ENCODE results near the gene ITIH4.

The ITIH4 gene

GRCh38 chr3:52795298-52795900 is 35.1 kb downstream of the ITIH4 start:
- DNase-seq = no peak

- DNase-seq = no peak
Observed at GRCh38 chr3:52794612-52795099, 35.8 kb downstream of the ITIH4 start, which contains the start of gene ITIH3. Gene ITIH3 (plus strand): TSS chr3:52794796. CDS start chr3:52794804, 8 bp downstream.

GRCh38 chr3:52793702-52794611 is 36.5 kb downstream of the ITIH4 start:
- no peak for DNase-seq

GRCh38 chr3:52792961-52793695 is 37.3 kb downstream of the ITIH4 start:
- DNase-seq = no peak

- no peak for DNase-seq
Observed at GRCh38 chr3:52792413-52792812, 38.1 kb downstream of the ITIH4 start.

- DNase-seq = no peak
Observed at GRCh38 chr3:52791928-52792327, 38.5 kb downstream of the ITIH4 start.

GRCh38 chr3:52791366-52791765 is 39.1 kb downstream of the ITIH4 start:
- DNase-seq = no peak

GRCh38 chr3:52790741-52791140 is 39.7 kb downstream of the ITIH4 start:
- no peak for DNase-seq

- no peak for DNase-seq
Observed at GRCh38 chr3:52790337-52790736, 40.1 kb downstream of the ITIH4 start.

- DNase-seq = no peak
Observed at GRCh38 chr3:52789746-52790040, 40.8 kb downstream of the ITIH4 start.

- no peak for DNase-seq
Observed at GRCh38 chr3:52788890-52789745, 41.4 kb downstream of the ITIH4 start.

GRCh38 chr3:52787672-52788625 is 42.5 kb downstream of the ITIH4 start:
- no peak for DNase-seq

GRCh38 chr3:52787246-52787645 is 43.2 kb downstream of the ITIH4 start:
- no peak for DNase-seq

- no peak for DNase-seq
Observed at GRCh38 chr3:52786330-52787215, 43.9 kb downstream of the ITIH4 start.

GRCh38 chr3:52784931-52785590 is 45.4 kb downstream of the ITIH4 start:
- no peak for DNase-seq

- DNase-seq = no peak
Observed at GRCh38 chr3:52784021-52784621, 46.4 kb downstream of the ITIH4 start.

- no peak for DNase-seq
Observed at GRCh38 chr3:52783211-52783555, 47.3 kb downstream of the ITIH4 start.

GRCh38 chr3:52782412-52783210 is 47.9 kb downstream of the ITIH4 start:
- no peak for DNase-seq

- no peak for DNase-seq
Observed at GRCh38 chr3:52781741-52782140, 48.7 kb downstream of the ITIH4 start.

Data from activated CD8-positive, alpha-beta memory T cell treated with anti-CD3 and anti-CD28 coated beads for 24 hours (primary cell).